ENCODE data around the gene TFPI. TPM values are rescaled to one million over a fixed set of nuclear protein-coding genes. Genes with fewer than 3 reads are reported as not detected.

The TFPI gene
- total RNA-seq, 1 experiment from 2014 or later, result 16.0 TPM

DNA sequence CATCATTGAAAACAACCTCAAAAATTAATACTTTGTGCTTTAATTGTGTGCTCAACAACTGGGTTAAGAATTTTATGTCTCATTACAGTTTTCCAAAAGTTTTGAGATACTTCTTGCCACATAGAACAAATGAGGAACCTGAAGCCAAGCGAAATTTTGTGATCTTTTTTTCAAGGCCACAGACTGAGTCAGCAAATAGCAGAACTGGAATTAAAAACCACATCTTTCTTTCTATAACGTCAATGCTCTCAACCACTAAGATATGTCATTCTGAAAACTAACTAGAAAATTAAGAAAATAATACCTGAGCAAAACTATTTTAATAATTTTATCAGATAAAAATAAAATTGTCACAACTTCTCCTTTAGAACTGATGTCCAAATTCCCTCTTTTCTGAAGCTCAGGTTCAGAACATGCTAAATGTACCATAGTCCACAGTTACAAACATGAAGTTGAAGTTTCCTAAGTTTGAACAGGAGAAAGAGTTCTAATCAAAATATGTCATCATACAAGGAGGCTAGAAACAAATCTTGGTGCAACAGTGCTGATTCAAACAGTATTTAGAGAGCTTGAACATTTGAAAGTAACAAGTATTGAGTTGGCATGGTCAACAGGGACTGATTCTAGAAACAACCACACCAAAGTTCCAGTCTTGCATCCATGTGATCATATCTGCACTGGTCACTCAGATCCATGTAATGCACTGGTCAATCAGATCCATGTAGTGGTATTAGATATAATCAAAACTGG is 78.6 kb downstream of the TFPI start:
- H3K79me2 ChIP-seq (ENCODE audit: low read length), result no peaks in the 10 kb centered on the region
- H3K36me3 ChIP-seq (ENCODE audit: low read depth, low read length), result no peaks in the 10 kb centered on the region
- ATAC-seq (no peak), DNase-seq (no peak)
- no peak for TF ChIP-seq EZH2phosphoT487 (IDR thresholded peaks at IDR 0.05; ENCODE audit: borderline replicate concordance, low read length)
- TF ChIP-seq EZH2 (IDR thresholded peaks at IDR 0.05; ENCODE audit: low read length, unreplicated experiment), result no peak
- TF ChIP-seq, protein P1, sequence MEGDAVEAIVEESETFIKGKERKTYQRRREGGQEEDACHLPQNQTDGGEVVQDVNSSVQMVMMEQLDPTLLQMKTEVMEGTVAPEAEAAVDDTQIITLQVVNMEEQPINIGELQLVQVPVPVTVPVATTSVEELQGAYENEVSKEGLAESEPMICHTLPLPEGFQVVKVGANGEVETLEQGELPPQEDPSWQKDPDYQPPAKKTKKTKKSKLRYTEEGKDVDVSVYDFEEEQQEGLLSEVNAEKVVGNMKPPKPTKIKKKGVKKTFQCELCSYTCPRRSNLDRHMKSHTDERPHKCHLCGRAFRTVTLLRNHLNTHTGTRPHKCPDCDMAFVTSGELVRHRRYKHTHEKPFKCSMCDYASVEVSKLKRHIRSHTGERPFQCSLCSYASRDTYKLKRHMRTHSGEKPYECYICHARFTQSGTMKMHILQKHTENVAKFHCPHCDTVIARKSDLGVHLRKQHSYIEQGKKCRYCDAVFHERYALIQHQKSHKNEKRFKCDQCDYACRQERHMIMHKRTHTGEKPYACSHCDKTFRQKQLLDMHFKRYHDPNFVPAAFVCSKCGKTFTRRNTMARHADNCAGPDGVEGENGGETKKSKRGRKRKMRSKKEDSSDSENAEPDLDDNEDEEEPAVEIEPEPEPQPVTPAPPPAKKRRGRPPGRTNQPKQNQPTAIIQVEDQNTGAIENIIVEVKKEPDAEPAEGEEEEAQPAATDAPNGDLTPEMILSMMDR (conservative IDR thresholded peaks at IDR 0.05; ENCODE audit: low read depth, low read length), result no peak
- peaks cover 7% of the 10 kb centered on the region; the same call in 1 of the 2 replicates for H3K4me1 ChIP-seq (ENCODE audit: insufficient read depth, low read length)
- no peak overlapping the region for H3K9ac ChIP-seq (ENCODE audit: low read length)
- no peaks in the 10 kb centered on the region for H3F3A ChIP-seq (ENCODE audit: low read length, unreplicated experiment)
- no peak overlapping the region for H3K27ac ChIP-seq (ENCODE audit: low read length)
- H3K9me2 ChIP-seq (replicated peaks; ENCODE audit: low read length), result no peaks in the 10 kb centered on the region
- no peaks in the 10 kb centered on the region for H3K27me3 ChIP-seq (ENCODE audit: low read length)
- H3K4me3 ChIP-seq (ENCODE audit: low read length), result no peak overlapping the region
- no peaks in the 10 kb centered on the region for H4K20me1 ChIP-seq (ENCODE audit: low read length)
- CTCF ChIA-PET, result no interaction called here
- H2AFZ ChIP-seq (ENCODE audit: low read length), result no peak overlapping the region
- no peak overlapping the region for H3K4me2 ChIP-seq (ENCODE audit: low read length)
- no TSS peak for BruUV-seq (replicated peaks)
- no peaks in the 10 kb centered on the region for H3K9me3 ChIP-seq (ENCODE audit: low read length)
- intact Hi-C loops (cut with micrococcal nuclease), result no loop called here
- POLR2A ChIA-PET (ENCODE audit: unreplicated experiment), result no interaction called here

DNA sequence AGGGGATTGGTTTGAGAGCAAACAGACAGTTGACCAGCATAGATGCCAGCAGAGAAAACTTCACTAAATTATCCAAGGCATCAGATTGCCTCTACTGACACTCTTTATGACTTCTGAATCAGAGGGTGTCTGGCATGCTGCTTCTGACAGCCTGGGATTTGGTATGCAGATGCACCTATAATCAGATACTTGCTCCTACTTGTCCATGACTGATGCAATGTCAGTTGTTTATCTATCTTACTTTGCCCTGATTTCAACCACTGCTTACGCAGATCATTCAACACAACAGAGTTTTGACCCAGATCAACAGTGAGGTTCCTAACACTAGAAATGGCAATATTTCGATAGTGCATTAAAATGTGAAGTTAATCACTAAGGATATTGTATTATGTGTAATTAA is 83.5 kb downstream of the TFPI start:
- no peak overlapping the region for H3K4me2 ChIP-seq (ENCODE audit: low read length)
- no peaks in the 10 kb centered on the region for H3K79me2 ChIP-seq (ENCODE audit: low read length)
- no peaks in the 10 kb centered on the region for H4K20me1 ChIP-seq (ENCODE audit: low read length)
- no peaks in the 10 kb centered on the region for H3K36me3 ChIP-seq (ENCODE audit: low read depth, low read length)
- ATAC-seq (no peak), DNase-seq (no peak)
- no peaks in the 10 kb centered on the region for H3K4me1 ChIP-seq (ENCODE audit: insufficient read depth, low read length)
- no peaks in the 10 kb centered on the region for H3K9me2 ChIP-seq (replicated peaks; ENCODE audit: low read length)
- H3K27ac ChIP-seq (ENCODE audit: low read length), result no peak overlapping the region
- H3F3A ChIP-seq (ENCODE audit: low read length, unreplicated experiment), result no peaks in the 10 kb centered on the region
- no TSS peak for BruUV-seq (replicated peaks)
- H3K27me3 ChIP-seq (ENCODE audit: low read length), result no peaks in the 10 kb centered on the region
- no peak overlapping the region for H3K9ac ChIP-seq (ENCODE audit: low read length)
- ChIA-PET CTCF (no interaction called here), POLR2A (ENCODE audit: unreplicated experiment) (no interaction called here)
- intact Hi-C loops (cut with micrococcal nuclease), result no loop called here
- no peak overlapping the region for H2AFZ ChIP-seq (ENCODE audit: low read length)
- no peaks in the 10 kb centered on the region for H3K9me3 ChIP-seq (ENCODE audit: low read length)
- no peak for TF ChIP-seq EZH2phosphoT487 (IDR thresholded peaks at IDR 0.05; ENCODE audit: borderline replicate concordance, low read length)
- TF ChIP-seq EZH2 (IDR thresholded peaks at IDR 0.05; ENCODE audit: low read length, unreplicated experiment), result no peak
- TF ChIP-seq, protein P1 (conservative IDR thresholded peaks at IDR 0.05; ENCODE audit: low read depth, low read length), result no peak
- no peak overlapping the region for H3K4me3 ChIP-seq (ENCODE audit: low read length)

GRCh38 chr2:187469538-187469937 is 84.7 kb downstream of the TFPI start:
- no peak for DNase-seq
- H3K4me2 ChIP-seq (ENCODE audit: low read length), result no peak overlapping the region
- H4K20me1 ChIP-seq (ENCODE audit: low read length), result no peaks in the 10 kb centered on the region
- ChIA-PET CTCF (no interaction called here), POLR2A (ENCODE audit: unreplicated experiment) (no interaction called here)
- H3K4me1 ChIP-seq (ENCODE audit: insufficient read depth, low read length), result no peaks in the 10 kb centered on the region
- no peaks in the 10 kb centered on the region for H3K79me2 ChIP-seq (ENCODE audit: low read length)
- H3K36me3 ChIP-seq (ENCODE audit: low read depth, low read length), result no peaks in the 10 kb centered on the region
- no peaks in the 10 kb centered on the region for H3K9me3 ChIP-seq (ENCODE audit: low read length)
- intact Hi-C loops (cut with micrococcal nuclease), result no loop called here
- no peaks in the 10 kb centered on the region for H3K27me3 ChIP-seq (ENCODE audit: low read length)
- H3K9ac ChIP-seq (ENCODE audit: low read length), result no peak overlapping the region
- H3K9me2 ChIP-seq (replicated peaks; ENCODE audit: low read length), result no peaks in the 10 kb centered on the region
- no peak for TF ChIP-seq EZH2phosphoT487 (IDR thresholded peaks at IDR 0.05; ENCODE audit: borderline replicate concordance, low read length)
- TF ChIP-seq, protein P1 (conservative IDR thresholded peaks at IDR 0.05; ENCODE audit: low read depth, low read length), result no peak
- TF ChIP-seq EZH2 (IDR thresholded peaks at IDR 0.05; ENCODE audit: low read length, unreplicated experiment), result no peak
- BruUV-seq (replicated peaks), result no TSS peak
- H3F3A ChIP-seq (ENCODE audit: low read length, unreplicated experiment), result no peaks in the 10 kb centered on the region
- no peak for ATAC-seq
- H3K27ac ChIP-seq (ENCODE audit: low read length), result no peak overlapping the region
- no peak overlapping the region for H3K4me3 ChIP-seq (ENCODE audit: low read length)
- H2AFZ ChIP-seq (ENCODE audit: low read length), result no peak overlapping the region

Measured in PC-3 (cell line).